A172 (cell line): Measurements from ENCODE around the gene WWOX. TPM values are rescaled to one million over a fixed set of nuclear protein-coding genes. Genes with fewer than 3 reads are reported as not detected.
A peak's percentile ranks its signal among the peaks of the same experiment; 100 is the strongest.

Experiments
- DNase-seq: peaks from one replicate; pipeline ENCODE4 v3.0.0-alpha.2; 2015; ENCODE audit warnings: low spot score
- total RNA-seq: library from RNA; depleted of rRNA; stranded (reverse); fragments of >200 nt; shearing (Covaris generic); gene quantifications from 2 replicates; pipeline ENCODE4 v1.2.3, GENCODE V29; 2014

The WWOX gene
- total RNA-seq, 1 experiment from 2014 or later = 29.6 TPM

GRCh38 chr16:78194948-78195347 is 95.5 kb downstream of the WWOX start:
- DNase-seq = no peak

- DNase-seq = no peak
Observed at GRCh38 chr16:78195797-78196196, 96.3 kb downstream of the WWOX start.

- DNase-seq = no peak
Observed at GRCh38 chr16:78196502-78196901, 97.0 kb downstream of the WWOX start.

GRCh38 chr16:78198288-78198687 is 98.8 kb downstream of the WWOX start:
- no peak for DNase-seq

- no peak for DNase-seq
Observed at GRCh38 chr16:78199325-78200022, 100.0 kb downstream of the WWOX start.

GRCh38 chr16:78200023-78200389 is 100.6 kb downstream of the WWOX start:
- no peak for DNase-seq

GRCh38 chr16:78200623-78201096 is 101.2 kb downstream of the WWOX start:
- DNase-seq = no peak

- no peak for DNase-seq
Observed at GRCh38 chr16:78205506-78205905, 106.1 kb downstream of the WWOX start.

- DNase-seq = no peak
Observed at GRCh38 chr16:78206623-78207223, 107.3 kb downstream of the WWOX start.

GRCh38 chr16:78209951-78210661 is 110.7 kb downstream of the WWOX start:
- DNase-seq = peak; percentile 8

GRCh38 chr16:78211020-78211599 is 111.7 kb downstream of the WWOX start:
- no peak for DNase-seq

GRCh38 chr16:78211946-78212345 is 112.5 kb downstream of the WWOX start:
- no peak for DNase-seq

GRCh38 chr16:78212674-78213073 is 113.2 kb downstream of the WWOX start:
- no peak for DNase-seq

- no peak for DNase-seq
Observed at GRCh38 chr16:78213751-78214150, 114.3 kb downstream of the WWOX start.

GRCh38 chr16:78215222-78215621 is 115.8 kb downstream of the WWOX start:
- no peak for DNase-seq

GRCh38 chr16:78216166-78216745 is 116.8 kb downstream of the WWOX start:
- DNase-seq = no peak

- DNase-seq = no peak
Observed at GRCh38 chr16:78217276-78217675, 117.8 kb downstream of the WWOX start.

- DNase-seq = no peak
Observed at GRCh38 chr16:78218279-78218678, 118.8 kb downstream of the WWOX start.

GRCh38 chr16:78218856-78219651 is 119.6 kb downstream of the WWOX start:
- no peak for DNase-seq

GRCh38 chr16:78220571-78220970 is 121.1 kb downstream of the WWOX start:
- DNase-seq = no peak

- DNase-seq = no peak
Observed at GRCh38 chr16:78221892-78222291, 122.4 kb downstream of the WWOX start.
